Right hindlimb (tissue), 1 donor: ENCODE measurements around the gene TFPI2.

ENCODE experiments used
- DNase-seq: peaks from one replicate; pipeline ENCODE4 v3.0.0-alpha.2; 2018

The TFPI2 gene

DNA sequence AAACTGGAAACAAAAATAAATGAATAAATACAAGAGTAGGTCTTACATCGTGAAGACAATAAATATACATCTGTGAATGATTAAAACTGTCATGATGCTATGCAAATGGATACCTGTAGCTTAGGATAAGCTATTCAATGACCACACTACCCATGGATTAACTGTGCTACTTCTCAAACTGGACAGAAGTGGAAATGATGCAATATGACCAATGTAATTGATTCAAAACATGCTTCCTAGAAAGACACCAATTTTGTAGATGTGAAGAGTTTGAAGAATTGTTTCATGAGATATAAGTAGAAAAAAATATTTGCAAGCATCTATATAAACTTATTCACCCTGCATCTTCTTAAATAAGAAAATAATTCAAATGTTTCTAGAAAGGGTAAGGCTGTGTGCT, 36.1 kb downstream of the TFPI2 start:
- no peak for DNase-seq

GRCh38 chr7:93851536-93851935, 39.0 kb downstream of the TFPI2 start:
- no peak for DNase-seq

DNA sequence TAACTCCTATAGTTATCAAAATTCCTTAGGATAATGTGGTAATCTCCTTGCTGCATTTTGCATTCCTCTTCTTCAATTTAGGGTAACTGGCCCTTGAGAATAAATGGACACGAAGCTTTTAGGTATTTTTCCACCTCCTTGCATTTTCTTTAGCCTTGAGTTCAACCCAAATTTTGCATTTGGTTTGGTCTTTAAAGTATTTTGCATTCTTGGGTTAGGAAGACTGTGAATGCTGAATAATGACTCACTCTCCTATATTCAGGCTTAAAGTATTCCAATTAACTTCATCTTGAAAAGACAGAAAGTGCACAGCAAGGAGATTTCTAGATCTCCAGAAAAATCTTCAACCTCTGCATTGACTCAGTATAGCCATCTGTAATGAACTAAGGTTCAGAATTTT, 47.3 kb downstream of the TFPI2 start:
- no peak for DNase-seq

GRCh38 chr7:93838966-93839365, 51.6 kb downstream of the TFPI2 start:
- no peak for DNase-seq

GRCh38 chr7:93837245-93837644, 53.3 kb downstream of the TFPI2 start:
- DNase-seq = no peak

GRCh38 chr7:93836116-93836515, 54.4 kb downstream of the TFPI2 start:
- DNase-seq = no peak

GRCh38 chr7:93835702-93836101, 54.9 kb downstream of the TFPI2 start:
- DNase-seq = no peak
